Tibial nerve (tissue), 4 donors: ENCODE measurements around the gene TMEM156. TPM values are rescaled to one million over a fixed set of nuclear protein-coding genes. Genes with fewer than 3 reads are reported as not detected.
"Not testable (repeated sequence)": the region's sequence is repeated elsewhere in the genome, so short reads cannot be mapped to it uniquely, and the experiment has no call there.

Experiments used
- DNase-seq, 2 donors: peaks; one replicate each; pipeline ENCODE4 v3.0.0-alpha.2; 2019; ENCODE audit warnings: low spot score in 2 of 2
- H3K27ac ChIP-seq, 4 donors: fragments of 200-600 bp; sonication (generic) in 3 of 4; one replicate each; pipeline ENCODE4 v1.5.1; 2017 to 2019; ENCODE audit warnings: mild to moderate bottlenecking in 1 of 4
- H3K27me3 ChIP-seq, 2 donors: fragments of 200-600 bp; sonication (generic) in 1 of 2; one replicate each; pipeline versions ENCODE4 v1.5.1 to v1.6.0; 2017 to 2019
- H3K36me3 ChIP-seq, 3 donors: fragments of 200-600 bp; sonication (generic); one replicate each; pipeline ENCODE4 v1.5.1; 2018 to 2019
- H3K4me1 ChIP-seq, 4 donors: fragments of 200-600 bp; sonication (generic) in 3 of 4; one replicate each; pipeline ENCODE4 v1.5.1; 2017 to 2019
- H3K4me3 ChIP-seq, 4 donors: fragments of 200-600 bp; sonication (generic) in 3 of 4; one replicate each; pipeline ENCODE4 v1.5.1; 2017 to 2019; ENCODE audit warnings: mild to moderate bottlenecking in 1 of 4, moderate library complexity in 1 of 4
- H3K9me3 ChIP-seq, 4 donors: fragments of 200-600 bp; sonication (generic) in 3 of 4; one replicate each; pipeline ENCODE4 v1.5.1; 2017 to 2019
- CTCF ChIP-seq, 5 experiments: fragments of 200-600 bp in 3 of 5; fragments of 450-650 bp in 2 of 5; sonication (generic) in 3 of 5; IDR thresholded peaks; one replicate each; pipeline ENCODE4 v1.5.1; 2016 to 2019; ENCODE audit warnings: antibody characterized with exemption in 5 of 5, mild to moderate bottlenecking in 3 of 5, moderate library complexity in 2 of 5
- EP300 ChIP-seq, 2 donors: sonication (generic); formaldehyde crosslinking; IDR thresholded peaks; one replicate each; pipeline ENCODE4 v1.6.1; 2017; ENCODE audit warnings: antibody characterized with exemption in 2 of 2, mild to moderate bottlenecking in 1 of 2
- POLR2A ChIP-seq, 2 donors: fragments of 450-650 bp; IDR thresholded peaks; one replicate each; pipeline ENCODE4 v1.6.1; 2017; ENCODE audit warnings: antibody characterized with exemption in 2 of 2, mild to moderate bottlenecking in 2 of 2, moderate library complexity in 2 of 2
- WGBS, 2 donors: methylation state at CpG; one replicate each; pipeline ENCODE4 v1.1.5; 2018; 5-methylcytosine and 5-hydroxymethylcytosine counted together
- total RNA-seq, 4 donors: library from RNA; depleted of rRNA; stranded (reverse); fragments of >200 nt; gene quantifications; one replicate each; pipeline ENCODE4 v1.1.0, GENCODE V29; 2016

The TMEM156 gene
- total RNA-seq, 4 donors from 2014 or later: 0.66 to 8.6 TPM; not detected in 2

GRCh38 chr4:38946919-38947318 is 85.3 kb downstream of the TMEM156 start:
- Histone ChIP-seq H3K4me3 (no peak overlapping the region), H3K27ac (no peak overlapping the region), H3K36me3 (peaks cover 0 to 44% (median 0%) of the 10 kb centered on the region in 3 donors), H3K27me3 (no peaks in the 10 kb centered on the region), H3K9me3 (no peaks in the 10 kb centered on the region), H3K4me1 (peaks cover 0 to 13% (median 9%) of the 10 kb centered on the region in 4 donors)
- WGBS, 2 donors: 81 to 85% methylated on average over 3 of the region's 3 CpGs
- no peak for DNase-seq
- TF ChIP-seq EP300 (IDR thresholded peaks at IDR 0.05) (no peak), POLR2A (IDR thresholded peaks at IDR 0.05) (no peak), CTCF (IDR thresholded peaks at IDR 0.05) (no peak)

DNA sequence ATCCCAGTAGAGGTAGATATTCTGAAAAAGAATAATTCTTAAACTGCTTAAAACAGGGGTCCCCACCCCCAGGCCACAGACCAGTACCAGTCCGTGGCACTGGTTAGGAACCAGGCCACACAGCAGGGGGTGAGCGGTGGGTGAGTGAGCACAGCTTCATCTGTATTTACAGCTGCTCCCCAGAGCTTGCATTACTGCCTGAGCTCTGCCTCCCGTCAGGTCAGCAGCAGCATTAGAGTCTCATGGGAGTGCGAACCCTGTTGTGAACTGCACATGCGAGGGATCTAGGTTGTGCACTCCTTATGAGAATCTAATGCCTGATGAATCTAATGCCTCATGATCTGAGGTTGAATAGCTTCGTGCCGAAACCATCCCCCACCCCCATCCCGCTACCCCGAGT is 87.8 kb downstream of the TMEM156 start:
- WGBS, 2 donors: 94 to 95% methylated on average over 9 of the region's 9 CpGs
- H3K27ac ChIP-seq: no peak overlapping the region
- no peak for TF ChIP-seq POLR2A (IDR thresholded peaks at IDR 0.05)
- TF ChIP-seq CTCF (IDR thresholded peaks at IDR 0.05): no peak
- no peak for TF ChIP-seq EP300 (IDR thresholded peaks at IDR 0.05)
- H3K4me3 ChIP-seq: no peak overlapping the region
- H3K36me3 ChIP-seq: peaks cover 0 to 68% (median 0%) of the 10 kb centered on the region in 3 donors
- peaks cover 0 to 20% (median 7%) of the 10 kb centered on the region in 4 donors for H3K4me1 ChIP-seq
- H3K9me3 ChIP-seq: no peaks in the 10 kb centered on the region
- no peak for DNase-seq
- no peaks in the 10 kb centered on the region for H3K27me3 ChIP-seq

DNA sequence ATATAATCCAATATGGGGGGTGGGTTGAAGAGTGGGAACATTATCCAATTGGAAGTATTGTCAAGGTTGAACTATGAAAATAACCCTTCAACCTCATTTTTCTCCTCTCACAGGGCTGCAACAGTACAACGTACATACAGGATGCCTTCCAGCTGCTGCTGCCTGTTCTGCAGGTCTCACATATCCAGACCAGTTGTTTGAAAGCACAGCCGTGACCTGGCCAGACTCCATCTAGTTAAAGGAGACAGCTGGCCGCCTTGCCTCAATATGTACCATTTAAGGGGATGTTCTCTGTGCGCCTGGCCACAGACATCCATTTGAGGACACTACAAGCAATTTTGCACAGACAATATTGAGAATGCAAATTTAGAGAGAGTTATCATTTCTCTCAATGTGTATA is 88.9 kb downstream of the TMEM156 start:
- TF ChIP-seq CTCF (IDR thresholded peaks at IDR 0.05) (no peak), POLR2A (IDR thresholded peaks at IDR 0.05) (no peak), EP300 (IDR thresholded peaks at IDR 0.05) (no peak)
- Histone ChIP-seq H3K36me3 (peaks cover 0 to 79% (median 0%) of the 10 kb centered on the region in 3 donors), H3K27me3 (no peaks in the 10 kb centered on the region), H3K9me3 (no peaks in the 10 kb centered on the region), H3K27ac (no peak overlapping the region), H3K4me3 (no peak overlapping the region), H3K4me1 (peaks cover 0 to 12% (median under 1%) of the 10 kb centered on the region in 4 donors)
- WGBS, 2 donors: 80 to 82% methylated on average over 4 of the region's 4 CpGs
- DNase-seq: no peak

DNA sequence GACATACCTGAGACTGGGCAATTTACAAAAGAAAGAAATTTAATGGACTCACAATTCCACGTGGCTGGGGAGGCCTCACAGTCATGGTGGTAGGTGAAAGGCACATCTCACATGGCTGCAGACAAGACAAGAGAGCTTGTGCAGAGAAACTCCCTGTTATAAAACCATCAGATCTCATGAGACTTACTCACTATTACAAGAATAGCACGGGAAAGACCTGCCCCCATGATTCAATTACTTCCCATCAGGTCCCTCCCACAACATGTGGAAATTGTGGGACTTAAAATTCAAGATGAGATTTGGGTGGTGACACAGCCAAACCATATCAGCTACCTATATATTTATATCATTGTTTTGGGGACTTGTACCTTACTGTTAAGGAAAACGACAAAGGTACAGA is 90.3 kb downstream of the TMEM156 start:
- not testable (repeated sequence) for H3K4me1 ChIP-seq, H3K27me3 ChIP-seq, DNase-seq, H3K4me3 ChIP-seq, H3K9me3 ChIP-seq
- Histone ChIP-seq H3K36me3 (peaks cover 0 to 94% (median 0%) of the 10 kb centered on the region in 3 donors), H3K27ac (peak overlapping the region in 1 of 4 donors; percentile 46)
- WGBS, 2 donors: 69 to 74% methylated on average over 3 of the region's 3 CpGs

DNA sequence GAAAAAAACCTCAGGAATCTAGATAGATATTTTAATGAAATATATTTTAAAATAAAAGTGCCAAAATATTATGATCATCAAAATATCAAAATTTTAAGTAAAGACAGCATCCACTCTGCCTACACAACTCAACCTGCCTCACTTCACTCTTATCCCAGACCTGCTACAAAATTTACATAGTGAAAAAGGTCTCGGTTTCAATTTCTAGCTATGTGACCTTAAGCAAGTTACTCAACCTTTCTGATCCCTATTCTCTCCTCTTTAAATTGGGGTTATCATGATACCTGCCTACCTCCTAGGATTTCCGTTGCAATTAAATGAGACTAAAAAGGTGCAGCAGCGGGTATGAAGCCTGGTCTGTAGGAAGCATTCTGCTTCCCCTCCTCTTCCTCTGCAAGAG is 91.7 kb downstream of the TMEM156 start:
- Histone ChIP-seq H3K4me1 (peaks cover 0 to 9% (median 0%) of the 10 kb centered on the region in 4 donors), H3K36me3 (peaks cover 0 to 100% (median 5%) of the 10 kb centered on the region in 3 donors), H3K4me3 (no peak overlapping the region), H3K27ac (peak overlapping the region in 1 of 4 donors; percentile 4), H3K27me3 (no peaks in the 10 kb centered on the region), H3K9me3 (no peaks in the 10 kb centered on the region)
- DNase-seq: no peak
- 90 to 92% methylated on average over 3 of the region's 3 CpGs for WGBS, 2 donors
- TF ChIP-seq CTCF (IDR thresholded peaks at IDR 0.05): no peak

DNA sequence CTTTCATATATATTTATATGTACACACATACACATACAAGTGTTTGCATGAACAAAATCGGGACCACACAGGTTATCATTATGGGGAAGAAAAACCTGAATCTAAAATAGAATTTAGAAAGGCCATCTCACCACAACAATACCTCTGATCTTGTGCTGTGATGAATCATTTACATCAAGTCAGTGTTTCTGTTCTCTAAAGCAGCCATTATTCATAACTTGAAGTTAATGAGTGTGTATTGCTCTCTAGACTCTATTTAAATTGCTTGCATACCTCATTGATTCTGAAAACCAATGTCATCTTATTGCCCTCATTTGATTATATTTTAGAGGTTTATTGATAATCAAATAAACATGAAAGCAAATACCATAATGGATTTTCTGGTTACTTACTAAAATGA is 93.0 kb downstream of the TMEM156 start:
- no peak overlapping the region for H3K4me3 ChIP-seq
- H3K9me3 ChIP-seq: no peaks in the 10 kb centered on the region
- DNase-seq: no peak
- TF ChIP-seq POLR2A (IDR thresholded peaks at IDR 0.05): no peak
- peaks cover 0 to 100% (median 5%) of the 10 kb centered on the region in 3 donors for H3K36me3 ChIP-seq
- no peak overlapping the region for H3K27ac ChIP-seq
- no peaks in the 10 kb centered on the region for H3K27me3 ChIP-seq
- WGBS, 2 donors: 88 to 95% methylated on average over 1 of the region's 1 CpG
- peaks cover 0 to 9% (median 0%) of the 10 kb centered on the region in 4 donors for H3K4me1 ChIP-seq
